Epithelial cell of proximal tubule (primary cell): Measurements from ENCODE around the gene CCNH. TPM values are rescaled to one million over a fixed set of nuclear protein-coding genes. Genes with fewer than 3 reads are reported as not detected.

Experiments
- DNase-seq: peaks from one replicate; pipeline ENCODE4 v3.0.0-alpha.2; 2011; ENCODE audit warnings: low read depth
- H3K4me3 ChIP-seq: 2 replicates; pipeline ENCODE4 v1.5.1; 2011; ENCODE audit warnings: low read depth, mild to moderate bottlenecking, low read length
- CTCF ChIP-seq: conservative IDR thresholded peaks from 2 replicates; pipeline ENCODE4 v1.5.1; 2012; ENCODE audit warnings: low read depth, mild to moderate bottlenecking, low read length
- total RNA-seq: library from RNA; depleted of rRNA; stranded (reverse); fragments of >200 nt; gene quantifications from 2 replicates; pipeline ENCODE4 v1.2.3, GENCODE V29; 2015

The CCNH gene
- total RNA-seq, 1 donor from 2014 or later = 61.7 TPM

- TF ChIP-seq CTCF = no peak
- no peak for DNase-seq
- no peak overlapping the region for H3K4me3 ChIP-seq
Measured at GRCh38 chr5:87389296-87390034, 23.3 kb downstream of the CCNH start.

- H3K4me3 ChIP-seq = no peak overlapping the region
- no peak for TF ChIP-seq CTCF
- no peak for DNase-seq
Measured at GRCh38 chr5:87388129-87388528, 24.6 kb downstream of the CCNH start.

GRCh38 chr5:87385802-87386201 lies 26.9 kb downstream of the CCNH start:
- DNase-seq = no peak

GRCh38 chr5:87383216-87383615 lies 29.5 kb downstream of the CCNH start:
- TF ChIP-seq CTCF = no peak
- H3K4me3 ChIP-seq = no peak overlapping the region
- DNase-seq = no peak

More at GRCh38 chr5:87385802-87386201, 26.9 kb downstream of the CCNH start:
- TF ChIP-seq CTCF = no peak
- H3K4me3 ChIP-seq = no peak overlapping the region

- no peak overlapping the region for H3K4me3 ChIP-seq
- DNase-seq = no peak
- TF ChIP-seq CTCF = no peak
Measured at GRCh38 chr5:87382224-87382623, 30.5 kb downstream of the CCNH start.

- H3K4me3 ChIP-seq = no peak overlapping the region
- no peak for TF ChIP-seq CTCF
- no peak for DNase-seq
Measured at GRCh38 chr5:87372705-87373104, 40.0 kb downstream of the CCNH start.

- no peak for TF ChIP-seq CTCF
- H3K4me3 ChIP-seq = no peak overlapping the region
- no peak for DNase-seq
Measured at GRCh38 chr5:87369431-87369830, 43.3 kb downstream of the CCNH start.
